IPS DF 6.9 (cell line): ENCODE measurements around the gene PTF1A.

Source experiments
- DNase-seq: peaks from one replicate; pipeline ENCODE4 v3.0.0-alpha.2; 2013; ENCODE audit warnings: low read depth, low spot score
- H3K27ac ChIP-seq: one replicate; pipeline ENCODE4 v1.5.1; 2013; ENCODE audit warnings: low read length, control low read depth
- H3K27me3 ChIP-seq: 2 replicates; pipeline ENCODE4 v1.6.1; 2013; ENCODE audit warnings: mild to moderate bottlenecking, low read length; ENCODE audit not compliant: control insufficient read depth, insufficient read depth
- H3K36me3 ChIP-seq: 2 replicates; pipeline ENCODE4 v1.6.1; 2013; ENCODE audit warnings: low read length; ENCODE audit not compliant: control insufficient read depth, insufficient read depth
- H3K4me1 ChIP-seq: 2 replicates; pipeline ENCODE4 v1.6.1; 2013; ENCODE audit warnings: low read length; ENCODE audit not compliant: control insufficient read depth, insufficient read depth
- H3K4me3 ChIP-seq: 2 replicates; pipeline ENCODE4 v1.5.1; 2013; ENCODE audit warnings: mild to moderate bottlenecking, low read length
- H3K9me3 ChIP-seq: 2 replicates; pipeline ENCODE4 v1.6.1; 2013; ENCODE audit warnings: low read length, inconsistent platforms; ENCODE audit not compliant: control insufficient read depth, insufficient read depth
- WGBS: extraction: QIAGEN DNeasy Blood & Tissue Kit; methylation state at CpG from one replicate; pipeline ENCODE4 v1.1.7; 2013; ENCODE audit warnings: mixed read lengths, missing lambda C conversion rate; ENCODE audit not compliant: insufficient read length, insufficient coverage; 5-methylcytosine and 5-hydroxymethylcytosine counted together

The PTF1A gene

GRCh38 chr10:23191764-23192711 is at the start of gene PTF1A:
Gene PTF1A (plus strand): TSS chr10:23192312. CDS start chr10:23192531, 219 bp downstream.
- DNase-seq = no peak
- Histone ChIP-seq H3K9me3 (no peaks in the 10 kb centered on the region), H3K27ac (no peak within 1 kb of the TSS), H3K36me3 (no peaks in the 10 kb centered on the region), H3K4me1 (peaks cover 6% of the 10 kb centered on the region; the same call in 1 of the 2 replicates), H3K27me3 (peaks cover 87% of the 10 kb centered on the region), H3K4me3 (peak within 1 kb of the TSS; percentile 13; the same call in 1 of the 2 replicates)
- WGBS = no CpG with 5 or more reads among the region's 107 CpGs

GRCh38 chr10:23146258-23146657 is 45.9 kb upstream of the PTF1A start:
- H3K4me1 ChIP-seq = no peaks in the 10 kb centered on the region
- no peak for DNase-seq
- no CpG with 5 or more reads among the region's 9 CpGs for WGBS
- peaks cover 1% of the 10 kb centered on the region; the same call in 1 of the 2 replicates for H3K9me3 ChIP-seq
- H3K36me3 ChIP-seq = no peaks in the 10 kb centered on the region
- H3K27me3 ChIP-seq = no peaks in the 10 kb centered on the region
- H3K27ac ChIP-seq = no peak overlapping the region
- H3K4me3 ChIP-seq = no peak overlapping the region

GRCh38 chr10:23147035-23147434 is 45.1 kb upstream of the PTF1A start:
- H3K36me3 ChIP-seq = no peaks in the 10 kb centered on the region
- H3K27ac ChIP-seq = no peak overlapping the region
- H3K4me3 ChIP-seq = no peak overlapping the region
- WGBS = no CpG with 5 or more reads among the region's 6 CpGs
- H3K4me1 ChIP-seq = no peaks in the 10 kb centered on the region
- DNase-seq = no peak
- H3K27me3 ChIP-seq = no peaks in the 10 kb centered on the region
- peaks cover 1% of the 10 kb centered on the region; the same call in 1 of the 2 replicates for H3K9me3 ChIP-seq

GRCh38 chr10:23148214-23148613 is 43.9 kb upstream of the PTF1A start:
- Histone ChIP-seq H3K4me1 (no peaks in the 10 kb centered on the region), H3K27me3 (no peaks in the 10 kb centered on the region), H3K36me3 (no peaks in the 10 kb centered on the region), H3K4me3 (no peak overlapping the region), H3K9me3 (peaks cover 1% of the 10 kb centered on the region; the same call in 1 of the 2 replicates), H3K27ac (no peak overlapping the region)
- DNase-seq = no peak
- no CpG with 5 or more reads among the region's 19 CpGs for WGBS

- H3K4me1 ChIP-seq = no peaks in the 10 kb centered on the region
- H3K27ac ChIP-seq = no peak overlapping the region
- no peaks in the 10 kb centered on the region for H3K36me3 ChIP-seq
- no peak overlapping the region for H3K4me3 ChIP-seq
- WGBS = no CpG with 5 or more reads among the region's 4 CpGs
- no peaks in the 10 kb centered on the region for H3K27me3 ChIP-seq
- no peak for DNase-seq
- peaks cover 1% of the 10 kb centered on the region; the same call in 1 of the 2 replicates for H3K9me3 ChIP-seq
Observed at GRCh38 chr10:23150091-23150490, 42.0 kb upstream of the PTF1A start.

GRCh38 chr10:23150610-23151009 is 41.5 kb upstream of the PTF1A start:
- Histone ChIP-seq H3K27me3 (no peaks in the 10 kb centered on the region), H3K9me3 (peaks cover 1% of the 10 kb centered on the region; the same call in 1 of the 2 replicates), H3K4me1 (no peaks in the 10 kb centered on the region), H3K4me3 (no peak overlapping the region), H3K36me3 (no peaks in the 10 kb centered on the region), H3K27ac (no peak overlapping the region)
- DNase-seq = no peak
- WGBS = no CpG with 5 or more reads among the region's 12 CpGs

- Histone ChIP-seq H3K4me3 (no peak overlapping the region), H3K9me3 (peaks cover 1% of the 10 kb centered on the region; the same call in 1 of the 2 replicates), H3K4me1 (no peaks in the 10 kb centered on the region), H3K27ac (no peak overlapping the region), H3K36me3 (no peaks in the 10 kb centered on the region), H3K27me3 (no peaks in the 10 kb centered on the region)
- DNase-seq = no peak
- no CpG with 5 or more reads among the region's 7 CpGs for WGBS
Observed at GRCh38 chr10:23151071-23151470, 41.0 kb upstream of the PTF1A start.

GRCh38 chr10:23155169-23155568 is 36.9 kb upstream of the PTF1A start:
- H3K4me3 ChIP-seq = no peak overlapping the region
- no peak for DNase-seq
- no CpG with 5 or more reads among the region's 7 CpGs for WGBS

GRCh38 chr10:23156447-23157150 is 35.5 kb upstream of the PTF1A start:
- no peak overlapping the region for H3K27ac ChIP-seq
- no peak for DNase-seq
- H3K4me1 ChIP-seq = no peaks in the 10 kb centered on the region
- H3K36me3 ChIP-seq = no peaks in the 10 kb centered on the region
- WGBS = no CpG with 5 or more reads among the region's 10 CpGs
- H3K4me3 ChIP-seq = no peak overlapping the region
- no peaks in the 10 kb centered on the region; the same call in 1 of the 2 replicates for H3K27me3 ChIP-seq
- no peaks in the 10 kb centered on the region for H3K9me3 ChIP-seq

More at GRCh38 chr10:23155169-23155568, 36.9 kb upstream of the PTF1A start:
- H3K27ac ChIP-seq = no peak overlapping the region
- H3K36me3 ChIP-seq = no peaks in the 10 kb centered on the region
- H3K4me1 ChIP-seq = no peaks in the 10 kb centered on the region
- H3K9me3 ChIP-seq = peaks cover 1% of the 10 kb centered on the region; the same call in 1 of the 2 replicates
- H3K27me3 ChIP-seq = no peaks in the 10 kb centered on the region

GRCh38 chr10:23157239-23157681 is 34.9 kb upstream of the PTF1A start:
- WGBS = no CpG with 5 or more reads among the region's 14 CpGs

More at GRCh38 chr10:23157239-23157681, 34.9 kb upstream of the PTF1A start:
- no peak for DNase-seq
- Histone ChIP-seq H3K27ac (no peak overlapping the region), H3K9me3 (no peaks in the 10 kb centered on the region), H3K4me1 (no peaks in the 10 kb centered on the region), H3K27me3 (no peaks in the 10 kb centered on the region; the same call in 1 of the 2 replicates), H3K4me3 (no peak overlapping the region), H3K36me3 (no peaks in the 10 kb centered on the region)
